Central memory CD4-positive, alpha-beta T cell (primary cell): Measurements from ENCODE around the gene AAR2.

Source experiments
- DNase-seq: peaks from one replicate; pipeline ENCODE4 v3.0.0; 2022

AAR2 gene

DNA sequence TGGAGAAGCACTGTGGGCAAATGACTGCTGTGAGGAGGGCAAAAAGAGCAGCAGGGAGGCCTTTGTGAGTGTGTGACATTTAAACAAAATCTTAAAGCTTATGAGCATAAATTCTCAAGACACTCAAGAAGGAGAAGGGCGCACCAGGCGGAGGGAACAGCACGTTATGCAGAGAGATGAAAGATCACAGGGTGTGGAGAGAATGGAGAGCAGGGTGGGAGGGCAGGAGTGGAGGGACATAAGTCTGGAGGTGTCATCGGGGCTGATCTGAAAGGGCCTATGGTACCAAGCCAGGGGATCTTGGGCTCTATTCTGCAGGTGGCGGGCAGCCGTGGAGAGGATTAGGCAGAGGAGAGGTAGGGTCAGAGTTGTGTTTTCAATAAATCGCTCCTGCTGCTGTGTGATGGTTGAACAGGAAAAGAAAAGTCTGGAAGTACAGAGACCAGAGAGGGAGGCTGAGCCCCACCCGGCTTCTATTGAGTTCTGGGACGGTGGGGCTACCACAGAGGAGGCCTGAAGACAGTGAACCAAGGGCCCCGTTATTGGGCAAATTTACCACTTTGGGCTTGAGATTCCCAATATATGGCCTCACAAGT, 45.6 kb downstream of the AAR2 start:
- no peak for DNase-seq

DNA sequence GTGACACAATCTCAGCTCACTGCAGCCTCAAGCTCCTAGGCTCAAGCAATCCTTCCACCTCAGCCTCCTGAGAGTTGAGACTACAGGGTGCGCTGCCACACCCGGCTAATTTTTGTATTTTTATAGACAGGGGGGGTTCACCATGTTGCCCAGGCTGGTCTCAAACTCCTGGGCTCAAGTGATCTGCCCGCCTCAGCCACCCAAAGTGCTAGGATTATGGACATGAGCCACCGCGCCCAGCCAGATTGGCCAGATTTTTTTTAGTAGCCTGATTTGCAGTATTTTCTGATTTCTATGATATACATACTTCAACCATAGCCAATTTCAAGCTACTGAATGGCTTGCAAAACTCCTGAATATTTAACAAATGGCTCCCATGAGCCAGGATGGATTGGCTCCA, 48.5 kb downstream of the AAR2 start:
- no peak for DNase-seq

DNA sequence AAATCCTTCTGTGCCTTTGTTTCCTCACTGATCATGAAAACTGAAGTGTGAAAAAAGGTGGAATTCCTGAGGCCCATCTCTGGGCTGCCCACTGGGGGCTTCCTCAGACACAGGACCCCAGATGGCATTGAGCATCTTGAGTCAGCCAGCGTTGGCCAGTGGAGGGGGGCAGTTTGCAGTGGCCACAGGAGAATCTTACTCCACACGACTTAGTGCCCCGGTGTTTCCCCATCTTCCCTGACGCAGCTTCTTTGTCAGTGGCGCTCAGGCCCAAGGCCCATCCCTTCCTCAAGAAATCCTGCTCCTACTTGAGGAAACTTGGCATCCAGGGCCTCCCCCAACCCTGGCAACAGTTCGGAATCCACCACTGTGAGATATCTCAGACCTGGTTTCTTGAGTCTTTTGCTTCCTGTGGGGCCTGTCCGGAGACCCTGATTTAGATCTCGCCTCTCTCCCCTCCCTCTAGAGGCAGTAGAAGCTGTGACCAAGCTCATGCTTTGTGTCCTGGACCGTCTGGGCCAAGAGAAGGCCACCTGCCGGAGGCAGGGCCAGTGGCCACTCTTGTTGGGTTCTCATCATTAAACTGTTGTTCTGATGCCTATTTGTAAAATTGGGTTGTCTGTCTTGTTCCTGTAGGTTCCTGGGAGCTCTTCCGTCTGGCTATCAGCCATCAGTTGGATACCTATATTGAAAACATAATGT, 49.6 kb downstream of the AAR2 start:
- DNase-seq = no peak

DNA sequence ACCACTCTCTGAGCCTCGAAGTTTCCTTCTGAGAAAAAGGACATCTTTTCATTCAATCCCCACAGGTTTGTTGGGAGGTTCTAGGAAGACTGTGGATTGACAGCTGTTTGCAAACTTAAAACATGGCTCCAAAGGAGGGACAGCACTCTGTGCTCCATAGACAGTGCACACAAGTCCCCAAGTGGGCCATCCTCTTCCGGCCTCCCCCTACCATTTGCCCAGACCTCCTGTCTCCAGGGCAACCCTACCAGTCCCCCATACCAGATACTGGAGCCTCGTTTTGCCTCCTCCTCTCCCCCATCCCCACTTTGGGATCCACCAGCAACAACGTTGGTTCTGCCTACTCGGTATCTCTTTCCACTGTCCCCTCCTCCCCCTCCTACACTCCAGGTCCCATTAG, 61.4 kb downstream of the AAR2 start:
- no peak for DNase-seq

DNA sequence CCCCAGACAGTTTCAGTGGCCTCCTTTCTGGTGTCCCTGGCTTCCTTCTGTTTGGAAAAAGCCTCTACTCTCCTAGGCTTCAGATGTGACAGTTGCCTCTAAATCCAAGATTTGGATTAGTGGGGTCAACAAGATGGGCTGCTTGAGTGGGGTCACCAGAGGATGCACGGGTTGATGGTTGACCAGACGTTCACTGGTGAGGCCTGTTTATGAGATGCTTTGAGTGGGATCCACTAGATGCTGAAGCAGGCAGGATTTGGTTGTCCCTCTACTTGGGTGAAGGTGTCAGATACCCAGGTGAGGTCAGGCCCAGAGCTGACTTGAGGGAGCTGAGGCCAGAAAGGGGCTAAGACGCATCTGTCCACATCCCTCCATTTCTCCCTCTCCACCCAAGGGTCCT, 61.8 kb downstream of the AAR2 start:
- DNase-seq = no peak

DNA sequence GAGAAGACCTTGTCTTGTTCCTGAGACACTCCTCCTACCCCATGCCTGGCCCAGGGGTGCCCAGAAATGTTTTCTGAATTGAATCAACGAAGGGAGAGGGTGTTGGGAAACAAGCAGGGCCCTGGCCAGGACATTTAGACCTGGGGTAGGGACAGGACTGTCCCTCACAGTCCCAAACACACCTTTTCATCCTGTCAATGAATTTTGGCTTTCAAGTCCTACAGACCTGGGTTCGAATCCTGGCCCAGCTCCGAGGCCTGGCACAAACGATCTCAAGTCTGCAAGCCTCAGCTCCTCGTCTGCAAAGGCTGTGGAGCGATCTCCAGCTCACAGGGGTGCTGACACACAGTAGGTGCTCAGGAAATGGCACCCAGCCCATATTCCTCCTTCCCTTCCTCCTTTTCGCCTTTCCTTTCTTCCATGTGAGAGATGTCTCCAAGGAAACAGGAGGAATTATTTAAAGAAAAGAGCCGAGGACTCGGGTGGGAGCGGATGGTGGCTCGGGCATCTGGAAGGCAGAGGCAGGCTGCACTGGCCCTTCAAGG, 62.6 kb downstream of the AAR2 start:
- no peak for DNase-seq

DNA sequence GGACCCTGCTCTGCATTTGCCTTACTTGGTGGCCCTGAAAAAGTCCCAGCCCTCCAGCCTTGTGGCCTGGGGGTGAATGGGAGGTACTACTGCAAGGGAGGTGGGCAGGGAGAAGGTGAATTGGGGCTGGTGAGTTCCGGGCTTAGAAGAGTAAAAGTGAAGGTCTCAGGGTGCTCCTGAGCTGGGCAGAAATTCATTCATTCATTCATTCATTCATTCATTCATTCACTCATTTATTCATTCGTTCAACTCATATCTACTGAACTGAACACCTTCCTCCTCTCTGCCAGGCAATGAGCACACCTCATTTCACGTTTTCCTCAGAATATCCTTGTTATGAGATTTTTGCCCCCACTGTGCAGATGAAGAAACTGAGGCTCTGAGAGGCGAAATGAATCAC, 63.2 kb downstream of the AAR2 start:
- no peak for DNase-seq

DNA sequence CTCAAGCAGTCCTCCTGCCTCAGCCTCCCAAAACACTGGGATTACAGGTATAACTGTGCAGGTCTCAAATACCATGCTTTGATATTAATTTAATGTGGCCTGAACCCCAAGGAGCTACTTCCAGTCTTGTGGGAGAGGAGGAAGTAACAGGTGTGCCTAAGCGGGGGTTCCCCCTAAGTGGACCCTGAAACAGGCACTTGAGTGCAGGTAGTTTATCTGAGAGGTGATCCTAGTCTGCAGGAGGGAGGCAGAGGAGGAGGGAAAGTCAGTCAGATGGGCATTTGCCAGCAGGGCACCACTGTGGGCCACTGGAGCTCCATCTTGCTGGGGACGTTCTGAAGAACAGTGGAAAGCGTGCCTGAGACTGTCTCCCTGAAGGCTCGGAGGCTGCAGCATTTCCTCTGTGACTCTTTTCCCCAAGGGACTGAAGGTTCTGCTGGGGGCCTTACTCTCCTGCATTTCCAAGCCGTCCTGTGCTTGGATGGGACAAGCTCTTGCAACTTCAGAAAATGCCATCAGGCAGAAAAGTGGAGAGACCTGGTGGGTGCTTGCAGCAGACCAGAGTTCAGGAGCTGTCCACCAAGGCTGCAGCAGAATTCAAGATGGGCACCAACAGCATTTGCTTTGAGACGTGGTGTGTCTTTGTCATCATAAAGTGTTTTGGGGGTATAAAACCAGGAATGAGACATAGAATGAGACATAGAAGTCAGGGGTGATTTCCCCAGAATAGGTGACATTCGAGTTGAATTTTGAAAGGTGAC, 65.3 kb downstream of the AAR2 start:
- no peak for DNase-seq

DNA sequence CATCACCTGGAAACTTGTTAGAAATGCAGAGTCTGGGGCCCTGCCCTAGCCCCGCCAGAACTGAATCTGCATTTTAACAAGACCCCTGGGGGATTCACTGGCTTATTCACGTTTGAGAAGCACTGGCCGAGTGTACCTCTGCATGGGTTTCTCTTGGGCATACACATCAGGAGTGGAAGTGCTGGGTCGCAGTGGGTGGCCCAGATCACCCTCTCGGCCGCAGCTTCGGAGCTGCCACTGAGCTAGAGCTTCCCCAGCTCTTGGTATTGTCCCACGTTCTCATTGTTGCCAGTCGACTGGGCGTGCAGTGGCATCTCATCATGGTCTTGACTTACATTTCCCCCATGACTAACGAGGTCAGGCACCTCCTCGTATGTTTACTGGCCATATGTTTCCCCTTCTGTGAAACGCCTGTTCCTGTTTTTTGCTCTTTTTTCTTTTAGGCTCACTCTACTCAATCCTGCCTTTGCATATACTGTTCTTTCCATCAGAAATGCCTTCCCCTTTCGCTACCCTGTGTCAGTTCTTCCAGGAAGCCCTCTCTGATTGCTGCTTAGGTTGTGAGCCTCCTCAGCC, 66.8 kb downstream of the AAR2 start:
- no peak for DNase-seq

DNA sequence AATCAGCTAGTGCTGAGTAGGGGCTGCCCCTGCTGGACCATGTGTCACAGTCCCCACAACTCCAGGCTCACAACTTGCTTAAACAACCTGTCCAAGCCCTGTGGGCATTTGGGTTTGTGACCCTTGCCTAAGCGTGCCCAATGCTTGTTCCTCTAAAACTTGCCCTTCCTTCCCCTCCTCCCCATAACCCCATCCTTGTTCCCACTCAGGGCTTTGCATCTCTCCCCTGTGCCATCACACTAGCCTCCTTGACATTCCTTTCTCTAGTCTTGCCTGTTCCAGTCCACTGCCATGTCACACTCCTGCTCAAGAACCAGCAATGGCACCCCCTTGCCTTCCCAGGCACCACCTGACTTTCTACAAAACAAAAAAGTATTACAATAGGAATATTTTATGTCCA, 67.6 kb downstream of the AAR2 start:
- no peak for DNase-seq

DNA sequence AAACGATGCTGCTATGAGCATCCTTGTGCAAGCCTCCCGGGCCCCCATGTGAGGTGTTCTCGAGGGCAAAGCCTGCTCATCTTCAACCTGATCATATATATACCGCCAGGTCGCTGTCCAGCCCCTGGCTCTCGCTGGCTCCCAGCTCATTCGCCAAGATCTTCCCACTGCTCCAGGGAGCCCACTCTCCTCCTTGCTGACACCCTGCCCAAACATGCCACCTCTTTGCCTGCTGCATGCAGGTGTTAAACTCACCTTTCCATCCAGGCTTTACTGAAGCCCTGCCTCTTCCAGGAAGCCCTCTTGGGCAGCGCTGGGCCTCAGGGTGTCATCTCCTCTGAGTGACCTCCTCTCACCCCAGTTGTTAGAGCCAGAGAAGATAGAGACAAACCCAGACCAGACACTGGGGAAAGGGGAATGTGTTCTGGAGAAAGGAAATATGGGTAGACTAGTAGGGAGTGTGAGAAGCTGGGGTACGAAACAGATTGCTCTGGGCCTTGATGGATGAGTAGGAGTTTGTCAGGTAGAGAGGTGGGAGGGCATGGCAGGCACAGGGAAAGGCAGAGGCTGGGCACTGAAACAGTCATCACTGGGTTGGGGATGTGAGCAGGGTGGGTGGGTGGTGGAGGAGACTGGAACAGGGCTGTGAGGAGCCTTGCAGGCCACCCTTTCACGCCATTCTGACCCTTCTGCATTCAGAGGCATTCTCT, 68.7 kb downstream of the AAR2 start:
- DNase-seq = no peak

DNA sequence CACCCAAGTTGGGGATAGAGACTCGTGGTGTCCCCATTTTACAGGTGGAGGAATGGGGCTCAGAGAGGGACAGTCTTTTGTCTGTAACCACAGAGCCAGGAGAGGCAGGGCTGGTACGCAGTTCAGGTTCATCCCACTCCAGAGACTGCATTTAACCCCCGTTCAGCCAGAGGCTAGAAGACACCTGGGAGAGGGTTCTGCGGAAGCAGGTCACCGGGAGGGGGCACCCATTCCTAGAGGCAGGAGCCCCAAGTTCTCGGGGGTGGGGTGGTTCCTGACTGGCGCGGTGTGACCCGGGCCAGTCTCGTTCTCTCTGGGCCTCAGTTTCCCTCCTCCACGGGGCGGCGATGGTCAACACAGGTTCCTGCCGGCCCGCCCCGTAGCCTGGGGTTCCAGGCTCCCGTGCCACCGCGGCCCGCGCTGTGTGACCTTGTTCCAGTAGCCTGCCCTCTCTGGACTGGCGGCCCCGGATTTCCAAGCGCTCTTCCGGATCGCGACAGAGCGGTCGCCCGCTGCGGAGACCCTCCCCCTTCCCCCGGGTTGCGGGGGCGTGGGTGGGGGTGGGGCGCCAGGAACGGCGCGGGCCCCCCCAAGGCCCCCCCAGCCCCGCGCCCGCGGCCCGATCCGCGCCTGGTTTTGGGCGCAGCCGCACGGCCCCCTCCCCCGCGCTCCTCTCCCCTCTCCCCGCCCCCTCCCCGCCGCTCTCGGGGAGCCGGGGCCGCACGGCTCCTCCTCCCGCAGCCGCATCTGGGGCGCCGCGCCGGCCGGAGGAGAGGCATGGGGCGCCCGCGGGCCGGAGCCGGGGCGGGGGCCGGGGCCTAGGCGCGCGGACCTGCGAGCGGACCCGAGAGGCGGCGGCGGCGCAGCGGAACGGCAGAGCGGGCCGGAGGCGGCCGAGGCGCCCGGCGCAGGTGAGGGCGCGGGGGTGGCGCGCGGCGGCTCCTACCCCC, 69.6 kb downstream of the AAR2 start, which contains the start of gene DLGAP4:
Gene DLGAP4 (plus strand): TSS at position 738 of the 950 bp plus-strand sequence. CDS start 125,379 bp downstream, outside the sequence.
- no peak for DNase-seq
